Right cardiac atrium (tissue), 5 donors: Measurements from ENCODE around the gene IL17A. TPM values are rescaled to one million over a fixed set of nuclear protein-coding genes. Genes with fewer than 3 reads are reported as not detected.

ENCODE experiments used
- ATAC-seq, 2 donors: fragments of 200-7000 bp; cut with Tn5 transposase; one replicate each; pipeline versions ENCODE4 v1.8.0 to v1.9.1; 2020; ENCODE audit warnings: moderate library complexity in 2 of 2, mild to moderate bottlenecking in 1 of 2
- DNase-seq, 3 donors: peaks; one replicate each; pipeline ENCODE4 v3.0.0-alpha.2; 2020
- H3K27ac ChIP-seq: one replicate; pipeline ENCODE4 v1.5.1; 2013; ENCODE audit warnings: mild to moderate bottlenecking, low read length, control low read depth, moderate library complexity
- H3K27me3 ChIP-seq: one replicate; pipeline ENCODE4 v1.6.1; 2013; ENCODE audit not compliant: control insufficient read depth, insufficient read depth
- H3K4me1 ChIP-seq: one replicate; pipeline ENCODE4 v1.6.1; 2013; ENCODE audit warnings: low read length; ENCODE audit not compliant: control insufficient read depth, insufficient read depth
- H3K4me3 ChIP-seq: one replicate; pipeline ENCODE4 v1.5.1; 2013; ENCODE audit warnings: low read length, control low read depth
- H3K9me3 ChIP-seq: one replicate; pipeline ENCODE4 v1.6.1; 2013; ENCODE audit warnings: low read length; ENCODE audit not compliant: control insufficient read depth
- WGBS: extraction: QIAGEN DNeasy Blood & Tissue Kit; methylation state at CpG from one replicate; pipeline ENCODE4 v1.1.7; 2013; 5-methylcytosine and 5-hydroxymethylcytosine counted together
- intact Hi-C, 4 donors: fragments of 100-400 bp; cut with DNase I; formaldehyde crosslinking; loops; one replicate each; pipeline versions ENCODE4 v1.11.0 to v1.14.0; 2022 to 2023
- microRNA-seq, 2 donors: library from miRNA; unstranded; fragments of <30 nt; microRNA quantifications; one replicate each; pipeline ENCODE4 v1.2.0, GENCODE V29; 2020 to 2021
- polyA plus RNA-seq: library from polyadenylated mRNA; stranded (reverse); fragments of 200-250 nt; gene quantifications from one replicate; pipeline ENCODE4 v1.2.3, GENCODE V29; 2013
- total RNA-seq, 4 donors: library from RNA; stranded (reverse); fragmentation: NEBNext Ultra II Directional; extraction: Animal tissue kit (Norgen Biotek cat#: 25700); gene quantifications; one replicate each; pipeline ENCODE4 v1.2.1, GENCODE V29; 2021
- donor health status: healthy with polysubstance abuse.
- donor health status: DM: no; HTN: yes; CAD: no.
- donor health status: DM: no; HTN: no; CAD: no.
- donor health status: DM: no; HTN: yes; CAD: no; lungs with severe emphysema.
- donor health status: DM: yes; HTN: yes; CAD: no.

Gene IL17A
- total and polyA plus RNA-seq, 5 donors = not detected

GRCh38 chr6:52227495-52227894, 41.3 kb downstream of the IL17A start:
- 74% methylated on average over 1 of the region's 1 CpG for WGBS
- no peak overlapping the region for H3K4me3 ChIP-seq
- intact Hi-C loops = no loop called here

GRCh38 chr6:52230685-52231084, 44.5 kb downstream of the IL17A start:
- no peaks in the 10 kb centered on the region for H3K4me1 ChIP-seq
- H3K4me3 ChIP-seq = no peak overlapping the region
- 64% methylated on average over 1 of the region's 1 CpG for WGBS
- ATAC-seq (no peak), DNase-seq (no peak)
- H3K9me3 ChIP-seq = no peaks in the 10 kb centered on the region
- no peak overlapping the region for H3K27ac ChIP-seq
- intact Hi-C loops = no loop called here
- H3K27me3 ChIP-seq = no peaks in the 10 kb centered on the region

More at GRCh38 chr6:52227495-52227894, 41.3 kb downstream of the IL17A start:
- Histone ChIP-seq H3K9me3 (no peaks in the 10 kb centered on the region), H3K27ac (no peak overlapping the region), H3K27me3 (no peaks in the 10 kb centered on the region), H3K4me1 (no peaks in the 10 kb centered on the region)
- DNase-seq = no peak
- no peak for ATAC-seq

- Histone ChIP-seq H3K9me3 (no peaks in the 10 kb centered on the region), H3K4me3 (no peak overlapping the region), H3K27ac (no peak overlapping the region), H3K4me1 (no peaks in the 10 kb centered on the region), H3K27me3 (no peaks in the 10 kb centered on the region)
- no peak for ATAC-seq
- intact Hi-C loops = no loop called here
- WGBS = 84% methylated on average over 8 of the region's 8 CpGs
- DNase-seq = no peak
Observed at GRCh38 chr6:52231406-52232127, 45.4 kb downstream of the IL17A start.

DNA sequence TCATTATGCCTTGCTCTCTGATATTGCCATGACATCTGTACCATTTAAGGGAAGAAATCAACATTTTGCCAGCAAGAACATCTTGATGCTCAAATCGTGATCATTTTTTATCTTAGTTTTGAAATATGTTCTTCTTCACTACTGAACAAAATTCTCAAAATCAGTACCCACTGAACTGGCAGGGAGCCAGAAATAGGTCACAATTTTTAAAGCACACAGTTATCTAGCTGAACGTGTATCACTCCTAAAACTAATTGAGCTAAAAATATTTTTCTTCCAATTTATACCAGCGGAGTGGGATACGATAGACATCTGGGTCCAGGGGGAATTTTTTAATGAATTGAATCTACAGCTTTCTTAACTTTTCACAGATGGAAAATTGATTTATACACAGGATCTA, 46.8 kb downstream of the IL17A start:
- WGBS = 42% methylated on average over 4 of the region's 4 CpGs
- no peak for ATAC-seq
- Histone ChIP-seq H3K27ac (no peak overlapping the region), H3K4me3 (no peak overlapping the region), H3K27me3 (no peaks in the 10 kb centered on the region), H3K4me1 (no peaks in the 10 kb centered on the region), H3K9me3 (no peaks in the 10 kb centered on the region)
- DNase-seq = no peak
- intact Hi-C loops = no loop called here

DNA sequence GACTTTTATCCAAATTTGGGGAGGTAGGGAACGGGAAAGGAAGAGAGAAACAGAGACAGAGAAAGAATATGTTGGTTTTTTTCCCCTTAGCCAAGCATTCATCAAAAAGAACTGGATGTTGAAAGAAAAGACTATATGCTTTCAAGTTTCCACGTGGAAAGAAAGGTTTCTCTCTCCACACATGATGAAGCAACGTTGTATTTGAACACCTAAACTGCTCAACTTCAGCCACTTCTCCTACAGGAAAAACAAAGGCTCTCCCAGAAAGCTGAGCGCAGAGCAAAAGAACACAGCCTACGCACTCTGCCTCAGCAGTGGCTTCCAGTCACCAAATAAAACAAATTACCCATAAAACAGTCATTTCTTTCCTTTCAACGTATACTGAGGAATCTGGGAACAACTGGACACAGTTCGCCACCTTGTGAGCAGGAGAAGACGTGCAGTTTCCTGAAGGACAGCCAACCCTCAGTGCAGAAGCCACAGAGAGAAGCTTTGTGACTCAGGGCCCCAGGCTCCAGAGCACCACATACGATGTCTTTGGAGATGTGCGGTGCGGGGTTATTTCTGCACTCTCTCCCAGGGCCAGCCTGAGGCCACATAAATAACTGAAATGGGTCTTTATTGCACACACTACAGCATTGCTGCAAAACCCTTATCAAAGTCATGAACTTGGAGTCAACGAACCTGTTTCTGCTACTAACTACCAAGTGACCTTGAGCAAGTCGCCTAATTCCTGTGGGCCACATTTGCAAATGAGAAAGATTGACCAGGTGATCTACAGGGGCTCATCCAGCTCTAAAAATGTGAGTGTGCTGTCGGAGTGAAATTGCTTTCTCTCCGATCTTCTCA, 48.0 kb downstream of the IL17A start:
- Histone ChIP-seq H3K4me3 (no peak overlapping the region), H3K4me1 (no peaks in the 10 kb centered on the region), H3K9me3 (no peaks in the 10 kb centered on the region), H3K27me3 (no peaks in the 10 kb centered on the region), H3K27ac (no peak overlapping the region)
- ATAC-seq (peak; percentile 43 to 51), DNase-seq (no peak)
- 45% methylated on average over 15 of the region's 15 CpGs for WGBS
- intact Hi-C loops = no loop called here

Small RNA genes lying within 50 kb of the gene (microRNA-seq; reads per million reads assigned to microRNA genes)
- gene MIR133B (2.5 to 4.3 reads per million in 2 donors), gene MIR206 (0 to 1.6 reads per million in 2 donors)

Other genes starting within 250 kb of the IL17A start
- under 1 TPM in 1 of 4 donors, not detected in 3; 0.03 TPM for gene PKHD1, start 98.8 kb upstream of the IL17A start, total RNA-seq
- gene PKHD1, start 98.8 kb upstream of the IL17A start, polyA plus RNA-seq = under 0.01 TPM
- not detected for gene IL17F, start 58.1 kb downstream of the IL17A start, total RNA-seq
- not detected for gene IL17F, start 58.1 kb downstream of the IL17A start, polyA plus RNA-seq
- gene MCM3, start 98.4 kb downstream of the IL17A start, total RNA-seq = 10 to 100 TPM; 22.4 to 31.4 (median 25.6) TPM
- gene MCM3, start 98.4 kb downstream of the IL17A start, polyA plus RNA-seq = 17.7 TPM
- gene PAQR8, start 175.8 kb downstream of the IL17A start, total RNA-seq = 1 to 10 TPM; 4.5 to 6.2 (median 5.4) TPM
- 3.0 TPM for gene PAQR8, start 175.8 kb downstream of the IL17A start, polyA plus RNA-seq
- 10 to 100 TPM in 3 of 4 donors, 1 to 10 TPM in 1; 9.0 to 10.5 (median 10.0) TPM for gene EFHC1, start 234.0 kb downstream of the IL17A start, total RNA-seq
- 4.9 TPM for gene EFHC1, start 234.0 kb downstream of the IL17A start, polyA plus RNA-seq